Thyroid gland (tissue), 4 donors: ENCODE measurements around the gene RWDD4.

Experiments used
- CTCF ChIP-seq, 6 experiments: fragments of 200-600 bp in 3 of 6; fragments of 450-650 bp in 3 of 6; sonication (generic) in 3 of 6; IDR thresholded peaks; one replicate each; pipeline ENCODE4 v1.5.1; 2016 to 2019; ENCODE audit warnings: antibody characterized with exemption in 6 of 6, mild to moderate bottlenecking in 2 of 6, inconsistent platforms in 1 of 6, moderate library complexity in 1 of 6
- POLR2A ChIP-seq, 2 donors: fragments of 450-650 bp; IDR thresholded peaks; one replicate each; pipeline ENCODE4 v1.6.1; 2017; ENCODE audit warnings: antibody characterized with exemption in 2 of 2, mild to moderate bottlenecking in 2 of 2, moderate library complexity in 1 of 2

GRCh38 chr4:183602557-183603027, 56.4 kb downstream of the RWDD4 start:
- TF ChIP-seq CTCF (IDR thresholded peaks at IDR 0.05) (peak in 3 of 6 experiments; percentile 35 to 55 (median 44)), POLR2A (IDR thresholded peaks at IDR 0.05) (no peak)
